ENCODE measurements around the gene NSDHL.
"Not testable (repeated sequence)": the region's sequence is repeated elsewhere in the genome, so short reads cannot be mapped to it uniquely, and the experiment has no call there.

Gene NSDHL

DNA sequence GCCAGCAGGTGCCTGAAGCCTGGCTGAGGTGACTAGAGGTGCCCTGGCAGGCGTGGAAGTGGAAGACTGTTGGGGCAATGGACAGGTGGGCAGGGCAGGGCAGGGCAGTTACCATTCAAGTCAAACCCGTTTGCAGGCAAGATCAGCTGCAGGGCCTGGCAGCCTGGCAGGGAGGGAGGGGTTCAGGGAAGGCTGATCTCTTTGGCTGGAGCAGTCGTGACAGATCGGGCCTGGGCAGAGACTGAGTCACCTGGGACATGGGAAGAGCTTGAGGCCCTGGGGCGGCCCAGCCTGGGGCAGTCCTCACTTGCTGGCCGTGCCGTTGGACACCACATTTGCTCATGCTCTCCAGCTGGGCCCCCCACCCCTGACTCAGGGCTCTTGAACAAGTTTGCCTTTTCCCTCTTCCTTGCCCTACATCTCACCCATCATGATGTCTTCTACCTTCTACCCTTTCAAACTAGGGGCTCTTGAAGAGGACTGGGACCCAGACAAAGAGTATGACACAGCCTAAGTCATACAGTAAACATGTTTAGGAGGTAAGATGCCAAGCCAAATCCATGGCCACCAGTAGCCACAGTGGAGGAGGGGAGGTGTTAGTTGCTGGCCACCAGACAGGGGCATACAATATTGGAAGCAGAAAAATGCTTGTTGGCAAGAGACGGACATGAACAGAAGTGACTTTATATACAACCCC lies 65.0 kb downstream of the NSDHL start:
- no peak for DNase-seq

DNA sequence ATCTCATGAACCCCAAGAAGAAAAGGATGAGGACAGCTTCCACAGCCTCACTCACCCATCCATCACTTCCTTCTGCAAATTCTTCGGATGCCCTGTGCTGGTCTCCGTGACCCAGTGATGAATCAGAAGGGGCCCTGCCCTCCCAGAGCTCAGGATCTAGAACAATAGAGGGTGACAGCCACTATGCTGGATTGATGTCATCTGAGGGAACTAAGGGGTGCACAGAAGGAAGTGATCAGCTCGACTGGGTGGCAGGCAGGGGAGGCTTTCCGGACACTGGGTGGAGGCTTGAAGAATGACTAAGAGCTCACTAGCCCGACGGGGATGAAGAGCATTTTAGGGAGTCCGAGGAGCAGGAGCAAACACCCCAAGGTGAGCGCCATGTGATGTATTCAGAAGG lies 65.6 kb downstream of the NSDHL start:
- no peak for DNase-seq

DNA sequence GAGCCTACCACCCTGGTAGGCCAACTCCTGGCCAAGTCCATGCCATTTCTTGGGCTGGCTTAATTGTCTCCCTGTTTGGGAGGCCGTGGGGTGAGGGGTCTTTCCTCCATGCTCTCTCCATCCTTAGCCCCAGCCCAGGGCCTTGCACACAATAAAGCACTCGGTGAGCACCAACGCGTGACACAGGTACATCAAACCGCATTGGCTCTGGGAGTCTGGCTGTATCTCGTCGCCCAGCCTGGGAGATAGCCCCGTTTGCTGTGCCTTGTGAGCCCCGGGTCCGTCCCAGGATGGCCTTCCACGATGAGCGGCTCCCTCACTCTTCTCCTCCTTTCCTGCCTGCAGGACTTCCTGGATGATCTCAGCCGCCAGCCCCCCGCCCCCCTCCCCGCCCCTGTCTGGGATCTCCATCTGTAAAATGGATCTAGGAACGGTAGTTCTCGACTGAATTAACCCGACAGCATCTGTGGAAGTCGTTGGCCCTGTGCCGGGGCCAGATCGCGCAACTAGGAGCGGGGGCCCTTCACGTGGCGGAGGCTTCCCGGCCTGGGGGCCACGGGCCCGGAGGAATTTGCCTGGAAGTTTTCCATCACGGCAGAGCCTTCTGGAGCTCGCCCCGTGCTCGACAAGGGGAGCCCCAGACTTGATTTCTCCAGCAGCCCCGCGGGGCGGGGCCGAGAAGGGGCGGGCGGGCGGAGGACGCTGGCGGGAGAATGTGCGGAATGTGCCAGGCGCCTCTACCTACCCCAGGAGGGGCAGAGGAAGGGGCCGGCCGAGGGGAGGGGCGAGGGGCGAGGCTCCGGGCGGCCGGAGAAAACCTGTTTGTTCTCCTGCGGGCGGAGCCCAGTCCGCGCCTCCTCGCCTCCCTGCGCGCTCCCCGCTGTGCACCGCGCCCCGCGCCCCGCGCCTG lies 66.6 kb downstream of the NSDHL start, which contains the start of gene ZNF185:
TSS of gene ZNF185 (plus strand) at position 846 of the 910 bp plus-strand sequence. CDS start 16,423 bp downstream, outside the sequence.
- no peak for DNase-seq

DNA sequence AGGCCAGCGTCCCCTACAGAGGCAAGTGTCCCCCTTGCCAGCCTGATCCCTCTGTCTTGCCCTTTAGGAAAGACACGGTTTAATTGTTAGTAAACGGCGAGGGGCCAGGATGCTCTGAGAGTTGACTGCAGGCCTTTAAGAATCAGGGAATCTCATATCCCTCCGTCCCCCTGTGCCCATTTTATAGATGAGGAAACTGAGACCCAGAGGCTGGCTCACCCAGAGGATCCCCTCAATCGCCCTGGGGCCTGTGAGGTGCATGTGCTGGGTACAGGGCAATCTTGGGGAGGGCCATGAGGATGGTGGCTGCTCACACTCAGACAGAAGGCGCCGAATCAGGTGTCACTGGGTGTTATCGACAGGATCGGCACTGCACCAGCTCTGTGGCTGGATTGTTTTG lies 67.6 kb downstream of the NSDHL start:
- DNase-seq, result no peak

DNA sequence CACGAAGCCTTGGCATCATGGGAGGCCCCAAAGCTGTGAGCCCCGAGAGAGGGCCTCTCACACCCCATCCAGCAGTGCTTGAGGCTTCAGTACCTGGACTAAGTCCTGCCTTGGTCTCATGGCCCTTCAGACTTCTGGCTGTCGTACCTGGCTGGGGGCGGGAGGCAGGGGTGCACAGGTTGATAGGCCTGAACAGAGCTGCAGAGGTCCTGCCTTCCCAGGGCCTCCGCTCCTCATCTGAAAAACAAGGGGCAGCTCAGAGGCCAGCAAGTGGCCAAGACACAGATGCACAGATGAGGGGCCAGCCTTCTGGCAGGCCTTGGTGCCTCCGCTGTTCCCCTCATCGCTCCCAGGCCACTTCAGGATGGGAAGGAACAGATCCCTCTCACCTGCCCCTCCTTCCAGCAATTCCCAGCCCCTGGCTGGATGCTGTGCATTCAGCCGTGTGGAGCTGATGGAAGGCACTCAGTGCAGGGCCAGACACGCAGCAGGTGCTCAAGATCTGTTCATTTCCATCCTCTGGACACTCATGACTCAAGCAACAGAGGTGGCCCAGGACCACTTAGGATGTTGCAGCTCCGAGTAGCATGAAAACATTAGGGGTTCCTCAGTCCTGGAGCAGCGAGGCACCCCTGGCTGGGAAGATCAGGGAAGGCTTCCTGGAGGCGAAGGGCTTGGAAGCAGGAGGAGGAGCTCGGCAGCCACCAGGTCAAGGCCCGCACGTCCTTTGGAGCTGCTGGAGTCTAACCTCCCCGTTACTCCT lies 68.4 kb downstream of the NSDHL start:
- no peak for DNase-seq

- no peak for DNase-seq
These were observed 69.2 kb downstream of the NSDHL start for GRCh38 chrX:152899874-152900719.

- no peak for DNase-seq
These were observed 70.1 kb downstream of the NSDHL start for GRCh38 chrX:152900937-152901445.

DNA sequence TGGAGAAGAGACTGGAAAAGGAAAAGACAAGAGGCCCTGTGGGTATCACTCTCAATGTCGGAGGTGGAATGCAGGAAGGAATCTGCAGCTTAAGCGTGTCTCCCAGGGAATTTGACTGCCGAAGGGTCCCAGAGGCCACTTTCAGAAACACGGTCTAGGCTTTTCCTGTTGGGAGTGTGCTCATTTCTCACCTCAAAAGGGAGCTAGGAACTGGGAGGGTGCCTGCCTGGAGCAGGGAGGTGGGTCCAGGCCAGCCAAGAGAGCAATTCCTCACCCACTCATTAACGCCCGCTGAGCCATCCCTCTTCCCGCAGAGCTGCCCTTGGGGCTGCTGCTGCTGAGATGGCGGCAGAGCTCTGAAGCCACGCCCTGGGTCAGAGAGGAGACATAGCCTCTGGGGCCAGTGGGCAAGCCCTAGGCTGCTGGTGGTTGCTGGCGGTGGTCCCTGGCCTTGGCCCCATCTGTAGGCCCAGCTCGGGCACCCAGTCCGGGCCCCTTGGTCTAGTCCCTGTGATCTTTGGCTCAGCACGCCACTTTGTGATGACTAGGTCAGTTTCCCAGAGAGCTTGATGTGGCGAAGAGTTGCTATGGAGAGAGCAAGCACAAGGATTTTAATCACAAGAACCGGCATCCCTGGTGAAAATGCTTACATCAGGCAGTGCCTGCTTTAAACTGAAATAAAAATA lies 71.1 kb downstream of the NSDHL start:
- no peak for DNase-seq

DNA sequence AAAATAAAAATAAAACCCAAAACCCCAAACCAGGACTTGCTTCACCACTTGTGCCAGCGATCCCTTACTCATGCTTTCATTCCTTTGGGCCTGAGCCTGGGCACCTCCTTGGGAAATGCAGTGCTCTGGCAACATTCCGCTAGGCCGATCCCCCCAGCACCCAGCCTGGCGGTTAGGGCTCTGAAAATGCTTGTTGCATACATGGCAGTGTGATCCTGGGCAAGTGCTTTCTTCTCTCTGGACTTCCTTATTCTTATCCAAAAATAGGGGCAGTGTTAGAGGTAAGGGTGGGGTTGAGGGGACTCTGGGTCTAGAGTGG lies 71.6 kb downstream of the NSDHL start:
- DNase-seq, result no peak

DNA sequence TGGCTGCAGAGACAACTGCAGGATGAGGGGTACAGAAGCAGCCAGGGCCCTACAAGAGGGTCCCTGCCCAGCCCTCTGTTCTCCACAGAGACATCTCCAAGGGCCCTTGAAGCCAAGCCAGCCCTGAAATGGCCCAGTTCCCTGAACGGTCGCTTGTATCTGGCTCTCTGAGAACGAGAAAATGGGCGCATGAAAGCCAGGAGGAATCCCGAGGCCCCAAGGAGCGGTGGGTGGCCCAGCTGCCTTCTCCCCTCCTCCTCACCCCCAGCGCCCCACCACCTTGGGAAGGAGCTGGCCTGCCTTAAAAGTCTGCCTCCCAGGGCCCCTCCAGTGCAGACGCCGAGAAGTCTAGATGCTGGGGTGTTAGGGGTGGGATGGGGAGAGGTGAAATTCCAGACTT lies 72.7 kb downstream of the NSDHL start:
- no peak for DNase-seq

- no peak for DNase-seq
These were observed 73.6 kb downstream of the NSDHL start for GRCh38 chrX:152904151-152905080.

DNA sequence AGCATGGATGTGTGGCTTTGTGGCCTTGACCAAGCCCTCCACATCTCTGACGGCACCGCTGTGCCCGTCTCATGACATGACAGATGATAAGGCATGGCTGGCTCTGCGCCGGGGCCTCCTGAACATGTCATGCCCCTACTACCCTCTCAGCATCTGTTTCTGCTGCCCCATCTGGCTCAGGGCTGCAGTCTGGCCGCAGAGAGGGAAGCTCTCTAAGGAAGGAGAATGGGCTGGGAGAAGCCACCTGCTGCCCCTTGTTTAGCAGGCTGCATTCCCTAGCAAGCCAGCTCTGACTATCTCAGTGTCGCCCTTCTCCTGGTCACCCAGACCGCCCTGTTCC lies 74.2 kb downstream of the NSDHL start:
- DNase-seq, result no peak

DNA sequence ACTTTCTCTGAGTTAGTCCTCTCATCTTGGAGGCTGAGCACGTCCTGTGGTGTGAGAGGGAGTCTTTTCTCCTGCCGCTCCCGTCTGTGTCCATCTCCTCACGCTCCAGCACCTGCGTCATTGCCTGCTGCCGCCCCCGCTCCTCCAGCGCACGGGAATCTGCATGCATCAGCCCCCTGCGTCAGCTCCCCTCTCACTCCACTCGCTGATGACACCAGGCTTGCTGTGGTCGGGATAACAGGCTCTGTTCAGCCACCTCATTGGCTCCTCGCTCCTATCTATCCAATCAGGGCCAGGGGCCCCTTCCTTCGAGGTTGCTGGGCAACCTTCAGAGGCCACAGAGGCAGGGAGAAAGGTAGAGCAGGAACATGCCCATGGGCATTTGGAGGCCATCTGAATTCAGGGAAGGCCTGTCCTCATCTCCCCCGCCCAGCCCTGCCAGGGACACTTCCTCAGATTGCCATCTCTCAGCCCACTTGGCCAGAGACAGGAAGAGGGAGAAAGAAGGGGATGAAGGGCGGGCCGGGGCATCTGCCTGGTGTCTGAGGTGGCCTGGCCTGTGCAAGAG lies 76.3 kb downstream of the NSDHL start:
- no peak for DNase-seq

- no peak for DNase-seq
These were observed 77.6 kb downstream of the NSDHL start for GRCh38 chrX:152908486-152908885.

- not testable (repeated sequence) for DNase-seq
These were observed 79.2 kb downstream of the NSDHL start for GRCh38 chrX:152910018-152910417.

- DNase-seq, result no peak
These were observed 81.2 kb downstream of the NSDHL start for GRCh38 chrX:152912106-152912505.

GRCh38 chrX:152912641-152913040 lies 81.8 kb downstream of the NSDHL start:
- DNase-seq, result no peak

DNA sequence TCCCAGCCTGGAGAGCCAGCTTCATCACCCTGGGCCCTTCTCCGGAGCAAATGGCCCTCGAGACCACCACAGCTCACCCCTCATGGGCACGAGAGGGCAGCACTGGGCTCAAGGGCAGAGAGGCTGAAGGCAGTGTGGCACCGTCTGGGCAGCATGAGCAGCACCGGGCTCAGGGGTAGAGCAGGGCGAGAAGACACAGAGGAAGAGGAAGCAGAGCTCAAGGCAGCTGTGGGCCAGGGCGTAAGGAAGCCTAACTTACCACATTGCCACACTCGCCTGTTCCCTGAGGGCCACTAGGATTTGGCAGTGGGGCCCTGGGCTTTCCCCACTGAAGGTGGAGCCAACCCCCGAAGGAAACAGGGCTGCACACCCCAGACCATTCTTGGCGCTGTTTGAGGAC lies 82.5 kb downstream of the NSDHL start:
- DNase-seq, result no peak

- DNase-seq, result no peak
These were observed 83.0 kb downstream of the NSDHL start for GRCh38 chrX:152913910-152914309.

DNA sequence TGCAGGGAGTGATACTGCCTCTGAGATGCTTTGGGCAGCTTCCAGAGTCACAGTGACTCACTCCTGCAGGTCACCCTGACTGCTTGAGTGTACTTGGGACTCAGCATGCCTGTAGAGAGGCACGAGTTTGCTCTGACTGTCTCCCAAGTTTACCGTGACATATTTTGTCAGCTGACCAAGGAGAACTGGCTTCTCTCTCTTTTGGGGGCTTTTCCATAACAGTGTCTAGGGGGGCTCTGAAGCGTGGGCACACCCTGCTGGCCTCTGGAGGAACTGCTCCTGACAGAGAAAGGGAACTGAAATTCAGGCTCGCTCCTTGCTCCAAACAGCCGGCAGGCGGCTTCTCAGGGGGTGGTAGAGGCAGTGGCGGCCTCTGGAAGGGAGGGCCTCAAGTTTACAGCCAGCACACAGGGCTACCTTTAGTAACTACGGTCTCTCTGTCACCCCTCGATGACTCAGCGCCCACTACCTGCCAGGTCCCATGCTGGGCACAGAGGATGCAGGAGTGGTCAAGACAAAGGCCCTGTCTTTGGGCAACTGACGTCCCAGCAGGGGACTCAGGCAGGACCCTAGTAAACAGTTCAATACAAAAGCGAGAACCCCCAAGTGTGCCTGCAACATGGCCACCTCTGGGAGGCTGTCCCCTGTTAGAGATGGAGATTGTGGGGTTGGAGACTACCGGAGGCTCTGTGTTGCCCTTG lies 84.8 kb downstream of the NSDHL start:
- no peak for DNase-seq

Measured in DMS79 treated with DMSO at 0.1 percent for 48 hours (cell line).